ENCODE data around the gene DARS1. TPM values are rescaled to one million over a fixed set of nuclear protein-coding genes. Genes with fewer than 3 reads are reported as not detected.
"Not testable (repeated sequence)": the region's sequence is repeated elsewhere in the genome, so short reads cannot be mapped to it uniquely, and the experiment has no call there.

The DARS1 gene
- total RNA-seq, 1 experiment from 2014 or later, result 63.0 TPM

GRCh38 chr2:135960150-135960549, 25.3 kb downstream of the DARS1 start:
- Histone ChIP-seq H3K4me2 (no peak overlapping the region), H3K9me3 (ENCODE audit: insufficient read depth, low read depth) (no peaks in the 10 kb centered on the region), H3K27ac (0 out of 2 replicates have a peak overlapping the region, but pooled peaks have one; percentile 13), H3K27me3 (ENCODE audit: insufficient read depth, low read depth) (no peaks in the 10 kb centered on the region), H4K20me1 (ENCODE audit: insufficient read depth) (no peaks in the 10 kb centered on the region; the same call in 1 of the 2 replicates), H3F3A (ENCODE audit: insufficient read depth, low read depth) (no peaks in the 10 kb centered on the region; the same call in 1 of the 2 replicates), H3K79me2 (ENCODE audit: low read depth) (peaks cover 9% of the 10 kb centered on the region; the same call in 1 of the 2 replicates), H2AFZ (no peak overlapping the region), H3K9me2 (ENCODE audit: insufficient read depth) (no peaks in the 10 kb centered on the region), H3K4me3 (no peak overlapping the region), H3K4me1 (replicated peaks; ENCODE audit: insufficient read depth) (no peaks in the 10 kb centered on the region), H3K36me3 (ENCODE audit: low read depth) (peaks cover 15% of the 10 kb centered on the region)
- POLR2A ChIA-PET (ENCODE audit: unreplicated experiment), result no interaction called here
- intact Hi-C loops (cut with micrococcal nuclease; ENCODE audit: unreplicated experiment), result no loop called here
- no TSS peak for BruUV-seq (replicated peaks)
- DNase-seq, result no peak
- CTCF ChIA-PET, result no interaction called here
- no peak for TF ChIP-seq EZH2 (IDR thresholded peaks at IDR 0.05; ENCODE audit: low read depth)
- TF ChIP-seq CTCF (conservative IDR thresholded peaks at IDR 0.05), result no peak

GRCh38 chr2:135958927-135959326, 26.5 kb downstream of the DARS1 start:
- H3K4me2 ChIP-seq; H3F3A ChIP-seq (ENCODE audit: insufficient read depth, low read depth); H3K9me2 ChIP-seq (ENCODE audit: insufficient read depth); BruUV-seq (replicated peaks); H3K27me3 ChIP-seq (ENCODE audit: insufficient read depth, low read depth); H3K79me2 ChIP-seq (ENCODE audit: low read depth); H4K20me1 ChIP-seq (ENCODE audit: insufficient read depth); H3K4me1 ChIP-seq (replicated peaks; ENCODE audit: insufficient read depth); H2AFZ ChIP-seq; H3K4me3 ChIP-seq; intact Hi-C loops (cut with micrococcal nuclease; ENCODE audit: unreplicated experiment); DNase-seq; H3K27ac ChIP-seq; CTCF ChIA-PET; POLR2A ChIA-PET (ENCODE audit: unreplicated experiment); H3K9me3 ChIP-seq (ENCODE audit: insufficient read depth, low read depth): not testable (repeated sequence)
- peaks cover 27% of the 10 kb centered on the region for H3K36me3 ChIP-seq (ENCODE audit: low read depth)

GRCh38 chr2:135954020-135954601, 31.3 kb downstream of the DARS1 start:
- H3K4me1 ChIP-seq (replicated peaks; ENCODE audit: insufficient read depth), result peaks cover 17% of the 10 kb centered on the region
- POLR2A ChIA-PET (ENCODE audit: unreplicated experiment), result no interaction called here

More at GRCh38 chr2:135954020-135954601, 31.3 kb downstream of the DARS1 start:
- BruUV-seq (replicated peaks), result no TSS peak
- Histone ChIP-seq H3K36me3 (ENCODE audit: low read depth) (peaks cover 43% of the 10 kb centered on the region; the same call in 1 of the 2 replicates), H3F3A (ENCODE audit: insufficient read depth, low read depth) (peaks cover 16% of the 10 kb centered on the region), H2AFZ (no peak overlapping the region), H3K9me3 (ENCODE audit: insufficient read depth, low read depth) (0 out of 2 replicates have a peak, but pooled peaks cover 6% of the 10 kb centered on the region), H4K20me1 (ENCODE audit: insufficient read depth) (no peaks in the 10 kb centered on the region; the same call in 1 of the 2 replicates), H3K4me3 (no peak overlapping the region), H3K27ac (no peak overlapping the region), H3K79me2 (ENCODE audit: low read depth) (peaks cover 24% of the 10 kb centered on the region), H3K4me2 (no peak overlapping the region), H3K27me3 (ENCODE audit: insufficient read depth, low read depth) (no peaks in the 10 kb centered on the region), H3K9me2 (ENCODE audit: insufficient read depth) (no peaks in the 10 kb centered on the region)
- intact Hi-C loops (cut with micrococcal nuclease; ENCODE audit: unreplicated experiment), result no loop called here
- no peak for DNase-seq
- CTCF ChIA-PET, result no interaction called here
- no peak for TF ChIP-seq CTCF (conservative IDR thresholded peaks at IDR 0.05)
- TF ChIP-seq EZH2 (IDR thresholded peaks at IDR 0.05; ENCODE audit: low read depth), result no peak

Data from PC-9 (cell line).